Left hindlimb (tissue), 1 donor: ENCODE measurements around the gene GALNT9.
"Not testable (repeated sequence)": the region's sequence is repeated elsewhere in the genome, so short reads cannot be mapped to it uniquely, and the experiment has no call there.

Source experiments
- DNase-seq: peaks from one replicate; pipeline ENCODE4 v3.0.0-alpha.2; 2018

The GALNT9 gene

GRCh38 chr12:132228476-132229192 lies 100.8 kb downstream of the GALNT9 start:
- no peak for DNase-seq

DNA sequence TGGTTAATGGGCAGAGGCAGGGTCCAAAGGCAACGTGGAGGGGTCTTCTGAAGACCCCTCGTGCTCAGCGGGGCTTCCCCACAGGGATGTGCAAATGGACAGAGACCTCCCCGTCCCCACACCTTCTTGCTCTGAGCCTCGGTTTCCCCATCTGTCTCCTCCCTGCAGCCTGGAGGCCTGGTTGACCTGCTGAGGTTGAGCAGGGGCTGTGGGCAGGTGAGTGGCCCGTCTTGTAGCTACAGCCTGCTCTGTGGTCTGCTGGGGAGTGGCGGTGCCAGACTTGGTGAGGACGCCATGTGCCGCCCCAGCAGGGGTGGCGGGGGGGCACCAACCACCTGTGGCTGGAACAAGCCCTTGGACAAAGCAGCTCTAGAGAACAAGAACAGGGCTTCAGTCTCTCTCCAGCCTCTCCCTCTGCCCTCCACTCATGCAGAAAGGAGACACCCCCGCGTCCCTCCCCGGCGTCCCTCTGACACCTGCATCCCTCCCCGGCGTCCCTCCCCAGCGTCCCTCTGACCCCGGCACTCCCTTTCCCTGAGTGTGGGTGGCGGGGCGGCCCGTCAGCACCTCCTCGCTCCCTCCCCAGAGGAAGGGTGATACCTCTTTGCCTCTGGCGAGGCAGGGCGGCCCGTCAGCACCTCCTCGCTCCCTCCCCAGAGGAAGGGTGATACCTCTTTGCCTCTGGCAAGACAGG lies 101.5 kb downstream of the GALNT9 start:
- no peak for DNase-seq

GRCh38 chr12:132227118-132227517 lies 102.3 kb downstream of the GALNT9 start:
- no peak for DNase-seq

DNA sequence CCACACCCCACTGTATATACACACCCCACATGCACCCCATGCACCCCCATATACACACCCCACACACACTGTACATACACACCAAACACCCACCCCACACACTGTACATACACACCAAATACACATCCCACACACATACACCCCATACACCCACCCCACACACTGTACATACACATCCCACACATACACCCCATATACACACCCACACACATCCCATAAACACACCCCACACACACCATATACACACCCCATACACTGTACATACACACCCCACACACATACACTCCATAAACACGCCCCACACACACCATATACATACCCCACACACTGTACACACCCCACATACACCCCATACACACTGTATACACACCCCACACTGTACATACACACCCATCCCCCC lies 102.8 kb downstream of the GALNT9 start:
- DNase-seq = no peak

- DNase-seq = no peak
These were observed 104.2 kb downstream of the GALNT9 start for GRCh38 chr12:132225214-132225613.

- no peak for DNase-seq
These were observed 104.9 kb downstream of the GALNT9 start for GRCh38 chr12:132224484-132224883.

- DNase-seq = no peak
These were observed 106.6 kb downstream of the GALNT9 start for GRCh38 chr12:132222808-132223173.

- no peak for DNase-seq
These were observed 107.1 kb downstream of the GALNT9 start for GRCh38 chr12:132222096-132222807.

- not testable (repeated sequence) for DNase-seq
These were observed 109.6 kb downstream of the GALNT9 start for GRCh38 chr12:132219761-132220160.

GRCh38 chr12:132219323-132219722 lies 110.1 kb downstream of the GALNT9 start:
- DNase-seq = peak; percentile 57

DNA sequence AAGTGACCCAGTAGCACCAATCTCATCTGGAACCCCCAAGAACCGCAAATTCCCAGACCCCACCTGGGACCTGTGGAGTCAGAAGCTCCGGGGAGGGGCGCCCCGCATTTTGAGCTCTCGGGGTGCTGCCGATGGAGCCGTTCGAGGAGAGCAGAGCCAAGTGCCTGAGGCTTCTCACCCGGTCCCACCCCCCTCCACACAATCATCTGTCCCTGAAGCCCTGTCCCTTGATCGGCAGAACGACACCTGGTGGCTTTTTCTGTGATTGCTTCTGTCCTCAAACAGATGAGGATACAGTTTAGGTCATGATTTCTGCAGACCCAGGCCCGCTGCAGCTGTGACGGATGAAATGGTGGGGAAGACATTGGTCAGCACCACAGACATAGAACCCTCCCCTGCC lies 110.5 kb downstream of the GALNT9 start:
- DNase-seq = no peak

- no peak for DNase-seq
These were observed 110.9 kb downstream of the GALNT9 start for GRCh38 chr12:132218527-132218875.

- DNase-seq = no peak
These were observed 111.4 kb downstream of the GALNT9 start for GRCh38 chr12:132217800-132218526.

GRCh38 chr12:132217371-132217770 lies 112.0 kb downstream of the GALNT9 start:
- no peak for DNase-seq

GRCh38 chr12:132216354-132216987 lies 112.9 kb downstream of the GALNT9 start:
- DNase-seq = no peak

DNA sequence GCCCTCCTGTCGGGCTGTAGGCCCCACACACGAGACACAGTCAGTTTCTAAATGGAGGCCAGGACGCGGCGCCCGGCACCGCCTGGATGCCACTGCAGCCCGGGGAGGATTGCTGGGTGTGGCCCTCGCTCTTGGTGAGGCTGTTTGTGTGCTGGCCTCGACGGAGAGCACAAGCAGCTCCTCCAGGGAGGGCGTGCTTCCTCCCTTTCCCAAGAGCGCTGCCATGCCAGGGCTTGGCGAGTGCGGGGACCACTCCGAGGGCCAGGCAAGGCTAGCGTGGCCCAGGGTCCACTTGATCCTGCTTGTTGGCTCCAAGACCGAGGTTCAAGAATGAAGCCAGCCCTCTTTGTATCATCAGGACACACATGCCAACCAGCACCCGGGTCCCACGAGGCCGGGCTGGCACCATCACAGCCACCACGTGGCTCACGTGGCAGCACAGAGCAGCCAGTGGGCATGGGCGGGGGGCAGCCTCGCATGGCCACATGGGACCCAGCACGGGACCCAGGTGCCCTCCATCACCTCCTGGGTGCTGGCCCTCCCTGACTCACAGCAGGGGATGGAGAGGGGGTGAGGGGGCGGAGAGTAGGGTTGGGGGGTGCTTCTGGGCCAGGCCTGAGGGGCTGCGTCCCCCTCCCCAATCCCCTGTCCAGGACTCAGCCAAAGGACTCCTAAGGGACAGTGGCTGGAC lies 113.9 kb downstream of the GALNT9 start:
- DNase-seq = no peak

DNA sequence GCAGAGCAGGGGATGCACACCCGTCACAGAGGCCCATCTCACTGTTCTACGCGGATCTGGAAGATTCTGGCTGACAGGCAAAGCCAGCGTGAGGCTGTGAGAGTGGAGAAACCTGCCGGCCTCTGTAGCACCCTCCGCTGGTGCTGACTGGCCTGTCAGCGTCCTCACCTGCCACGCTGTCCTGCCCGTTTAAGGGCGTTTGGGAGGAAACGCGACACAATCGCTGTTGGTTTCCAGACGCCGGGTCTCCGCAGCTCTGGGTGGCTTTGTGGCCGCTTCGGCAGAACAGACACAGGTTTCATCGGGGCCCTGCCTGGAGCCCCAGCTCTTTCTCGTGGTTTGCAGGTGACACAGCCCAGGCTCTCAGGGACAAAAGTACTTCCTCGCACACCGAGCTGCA lies 114.5 kb downstream of the GALNT9 start:
- no peak for DNase-seq

DNA sequence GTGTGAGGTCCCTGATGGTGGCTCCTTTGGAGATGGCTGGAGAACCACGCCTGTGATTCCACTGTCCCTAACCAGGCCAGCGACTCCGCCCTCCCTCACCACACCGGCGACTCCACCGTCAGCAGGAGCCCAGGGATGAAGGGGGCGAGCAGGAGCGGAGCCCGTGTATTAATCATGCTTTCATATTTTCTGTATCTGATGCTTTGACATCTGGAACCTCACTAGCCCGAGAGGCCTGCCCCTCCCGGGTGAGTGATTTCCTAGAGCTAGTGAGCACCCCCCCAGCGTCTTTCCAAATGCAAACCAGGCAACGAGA lies 115.3 kb downstream of the GALNT9 start:
- DNase-seq = no peak

GRCh38 chr12:132213359-132214160 lies 115.8 kb downstream of the GALNT9 start:
- no peak for DNase-seq

DNA sequence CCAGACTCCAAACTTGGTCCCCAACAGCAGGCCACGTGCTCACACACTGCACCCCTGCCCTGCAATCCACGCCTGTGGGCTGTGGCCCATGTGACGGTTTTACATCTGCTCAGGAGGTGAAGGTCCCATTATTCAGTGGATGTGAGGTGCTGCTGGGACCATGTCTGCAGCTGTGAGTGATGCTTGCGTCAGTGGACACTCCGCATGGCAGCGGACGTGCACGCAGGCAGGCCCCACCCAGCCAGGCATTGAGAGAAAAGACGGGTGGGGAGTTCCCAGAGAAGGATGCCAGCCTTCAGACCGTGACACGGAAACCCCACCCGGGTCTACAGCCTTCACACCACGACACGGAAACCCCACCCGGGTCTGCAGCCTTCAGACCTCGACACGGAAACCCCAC lies 117.6 kb downstream of the GALNT9 start:
- DNase-seq = no peak

DNA sequence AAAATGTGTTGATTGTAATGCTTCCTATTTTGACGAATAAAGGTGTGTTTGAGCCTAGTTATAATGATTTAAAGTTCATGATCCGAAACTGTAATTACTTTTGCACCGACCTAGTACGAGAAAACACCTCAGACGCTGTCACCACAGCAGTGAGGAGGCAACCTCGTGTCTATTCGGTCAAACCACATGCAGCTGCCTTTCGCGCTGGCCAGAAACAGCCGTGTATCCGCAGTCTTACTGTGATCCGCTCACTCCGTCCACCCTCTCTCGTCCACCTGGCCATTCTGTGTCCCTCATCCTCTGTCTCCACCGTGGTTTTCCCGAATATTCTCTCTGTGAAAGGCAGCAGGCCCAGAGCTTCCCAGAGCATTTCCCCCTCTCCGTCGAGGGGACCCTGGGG lies 118.1 kb downstream of the GALNT9 start:
- DNase-seq = no peak
